ENCODE data around the gene PLXNA2. TPM values are rescaled to one million over a fixed set of nuclear protein-coding genes. Genes with fewer than 3 reads are reported as not detected.

PLXNA2 gene
- total RNA-seq, 2 experiments from 2014 or later, result 0.04 TPM; not detected in 1

GRCh38 chr1:208219098-208219658 is 25.0 kb downstream of the PLXNA2 start:
- Mint-ChIP-seq H3K4me3 (no peak overlapping the region), H3K27ac (no peak overlapping the region), H3K9me3 (ENCODE audit: low read depth) (no peaks in the 10 kb centered on the region), H3K27me3 (peaks cover 7% of the 10 kb centered on the region), H3K36me3 (ENCODE audit: low read depth) (no peaks in the 10 kb centered on the region), H3K4me1 (no peaks in the 10 kb centered on the region)
- CTCF ChIA-PET, result interaction anchor here (0.7 kb wide), 2 partner anchors 15 to 87 kb away, joined by 3 read pairs; no protein-coding TSS in a partner anchor
- POLR2A ChIA-PET, result no interaction called here
- no peak for DNase-seq
- no peak for ATAC-seq
- intact Hi-C loops (cut with DNase I, micrococcal nuclease), result no loop called here

- H3K27me3 Mint-ChIP-seq, result peaks cover 7% of the 10 kb centered on the region
- no peaks in the 10 kb centered on the region for H3K36me3 Mint-ChIP-seq (ENCODE audit: low read depth)
- ATAC-seq (no peak), DNase-seq (no peak)
- H3K4me1 Mint-ChIP-seq, result no peaks in the 10 kb centered on the region
- POLR2A ChIA-PET, result no interaction called here
- CTCF ChIA-PET, result interaction anchor here (0.7 to 1.2 kb wide), 2 partner anchors 27 to 86 kb away, joined by 3 to 4 read pairs; no protein-coding TSS in a partner anchor
- no peak overlapping the region for H3K4me3 Mint-ChIP-seq
- no peaks in the 10 kb centered on the region for H3K9me3 Mint-ChIP-seq (ENCODE audit: low read depth)
- no peak overlapping the region for H3K27ac Mint-ChIP-seq
- intact Hi-C loops (cut with DNase I, micrococcal nuclease), result no loop called here
These were observed 25.7 kb downstream of the PLXNA2 start for GRCh38 chr1:208218237-208219097.

- ATAC-seq, result no peak
- Mint-ChIP-seq H3K36me3 (ENCODE audit: low read depth) (no peaks in the 10 kb centered on the region), H3K4me1 (no peaks in the 10 kb centered on the region), H3K4me3 (no peak overlapping the region), H3K9me3 (ENCODE audit: low read depth) (no peaks in the 10 kb centered on the region), H3K27ac (no peak overlapping the region), H3K27me3 (peaks cover 7% of the 10 kb centered on the region)
- ChIA-PET CTCF (interaction anchor here (1.1 to 1.2 kb wide), 2 partner anchors 28 to 256 kb away, joined by 3 to 4 read pairs; no protein-coding TSS in a partner anchor), POLR2A (interaction anchor here (1.3 kb wide), 1 partner anchor 10 kb away, joined by 5 read pairs; no protein-coding TSS in a partner anchor)
- DNase-seq, result no peak
- intact Hi-C loops (cut with DNase I, micrococcal nuclease), result no loop called here
These were observed 26.4 kb downstream of the PLXNA2 start for GRCh38 chr1:208217781-208218180.

GRCh38 chr1:208216806-208217205 is 27.4 kb downstream of the PLXNA2 start:
- no peak overlapping the region for H3K27ac Mint-ChIP-seq
- no peak for ATAC-seq

GRCh38 chr1:208216062-208216461 is 28.1 kb downstream of the PLXNA2 start:
- H3K4me3 Mint-ChIP-seq, result no peak overlapping the region
- ATAC-seq, result no peak
- no peaks in the 10 kb centered on the region for H3K4me1 Mint-ChIP-seq
- no peaks in the 10 kb centered on the region for H3K9me3 Mint-ChIP-seq (ENCODE audit: low read depth)
- ChIA-PET POLR2A (no interaction called here), CTCF (interaction anchor here (0.6 kb wide), 1 partner anchor 11 kb away, joined by 3 read pairs; no protein-coding TSS in a partner anchor)
- no peak overlapping the region for H3K27ac Mint-ChIP-seq
- H3K27me3 Mint-ChIP-seq, result peaks cover 7% of the 10 kb centered on the region
- no peak for DNase-seq
- no peaks in the 10 kb centered on the region for H3K36me3 Mint-ChIP-seq (ENCODE audit: low read depth)
- intact Hi-C loops (cut with DNase I, micrococcal nuclease), result no loop called here

More at GRCh38 chr1:208216806-208217205, 27.4 kb downstream of the PLXNA2 start:
- no peaks in the 10 kb centered on the region for H3K9me3 Mint-ChIP-seq (ENCODE audit: low read depth)
- no peaks in the 10 kb centered on the region for H3K36me3 Mint-ChIP-seq (ENCODE audit: low read depth)
- no peak overlapping the region for H3K4me3 Mint-ChIP-seq
- no peaks in the 10 kb centered on the region for H3K4me1 Mint-ChIP-seq
- DNase-seq, result no peak
- H3K27me3 Mint-ChIP-seq, result peaks cover 4% of the 10 kb centered on the region
- POLR2A ChIA-PET, result interaction anchor here (1.3 kb wide), 1 partner anchor 11 kb away, joined by 5 read pairs; no protein-coding TSS in a partner anchor
- CTCF ChIA-PET, result interaction anchor here (0.6 to 1.1 kb wide), 2 partner anchors 11 to 255 kb away, joined by 3 read pairs; no protein-coding TSS in a partner anchor
- intact Hi-C loops (cut with DNase I, micrococcal nuclease), result no loop called here

- Mint-ChIP-seq H3K4me1 (no peaks in the 10 kb centered on the region), H3K27me3 (peaks cover 6% of the 10 kb centered on the region), H3K9me3 (ENCODE audit: low read depth) (no peaks in the 10 kb centered on the region), H3K36me3 (ENCODE audit: low read depth) (no peaks in the 10 kb centered on the region), H3K4me3 (no peak overlapping the region), H3K27ac (no peak overlapping the region)
- intact Hi-C loops (cut with DNase I, micrococcal nuclease), result no loop called here
- ChIA-PET POLR2A (no interaction called here), CTCF (no interaction called here)
- DNase-seq, result no peak
- ATAC-seq, result no peak
These were observed 28.8 kb downstream of the PLXNA2 start for GRCh38 chr1:208215393-208215792.

GRCh38 chr1:208213786-208214185 is 30.4 kb downstream of the PLXNA2 start:
- ChIA-PET CTCF (interaction anchor here (1.0 to 1.6 kb wide), 2 partner anchors 31 to 218 kb away, joined by 3 to 5 read pairs; no protein-coding TSS in a partner anchor), POLR2A (no interaction called here)
- DNase-seq (no peak), ATAC-seq (no peak)
- Mint-ChIP-seq H3K4me1 (no peaks in the 10 kb centered on the region), H3K4me3 (no peak overlapping the region), H3K27ac (no peak overlapping the region), H3K36me3 (ENCODE audit: low read depth) (no peaks in the 10 kb centered on the region), H3K27me3 (peaks cover 6% of the 10 kb centered on the region), H3K9me3 (ENCODE audit: low read depth) (no peaks in the 10 kb centered on the region)
- intact Hi-C loops (cut with DNase I, micrococcal nuclease), result no loop called here

- Mint-ChIP-seq H3K36me3 (ENCODE audit: low read depth) (no peaks in the 10 kb centered on the region), H3K4me3 (no peak overlapping the region), H3K4me1 (no peaks in the 10 kb centered on the region), H3K27me3 (peaks cover 6% of the 10 kb centered on the region), H3K27ac (no peak overlapping the region), H3K9me3 (ENCODE audit: low read depth) (no peaks in the 10 kb centered on the region)
- DNase-seq (no peak), ATAC-seq (no peak)
- POLR2A ChIA-PET, result no interaction called here
- intact Hi-C loops (cut with DNase I, micrococcal nuclease), result no loop called here
- CTCF ChIA-PET, result interaction anchor here (0.7 to 1.6 kb wide), 3 partner anchors 13 to 217 kb away, joined by 3 to 5 read pairs (median 3); no protein-coding TSS in a partner anchor
These were observed 31.3 kb downstream of the PLXNA2 start for GRCh38 chr1:208212893-208213292.

GRCh38 chr1:208211921-208212843 is 32.0 kb downstream of the PLXNA2 start:
- no peak overlapping the region for H3K4me3 Mint-ChIP-seq
- CTCF ChIA-PET, result interaction anchor here (0.6 to 1.6 kb wide), 2 partner anchors 33 to 79 kb away, joined by 3 to 5 read pairs; no protein-coding TSS in a partner anchor
- POLR2A ChIA-PET, result no interaction called here

GRCh38 chr1:208209896-208210589 is 34.1 kb downstream of the PLXNA2 start:
- ChIA-PET POLR2A (no interaction called here), CTCF (interaction anchor here (1.1 to 1.3 kb wide), 2 partner anchors 145 to 197 kb away, joined by 3 to 4 read pairs; no protein-coding TSS in a partner anchor)
- Mint-ChIP-seq H3K27ac (no peak overlapping the region), H3K4me3 (no peak overlapping the region), H3K36me3 (ENCODE audit: low read depth) (no peaks in the 10 kb centered on the region), H3K9me3 (ENCODE audit: low read depth) (no peaks in the 10 kb centered on the region), H3K27me3 (peaks cover 3% of the 10 kb centered on the region), H3K4me1 (no peaks in the 10 kb centered on the region)
- no peak for DNase-seq
- intact Hi-C loops (cut with DNase I, micrococcal nuclease), result no loop called here
- no peak for ATAC-seq

More at GRCh38 chr1:208211921-208212843, 32.0 kb downstream of the PLXNA2 start:
- ATAC-seq (no peak), DNase-seq (no peak)
- no peaks in the 10 kb centered on the region for H3K36me3 Mint-ChIP-seq (ENCODE audit: low read depth)
- H3K27ac Mint-ChIP-seq, result no peak overlapping the region
- no peaks in the 10 kb centered on the region for H3K4me1 Mint-ChIP-seq
- H3K9me3 Mint-ChIP-seq (ENCODE audit: low read depth), result no peaks in the 10 kb centered on the region
- intact Hi-C loops (cut with DNase I, micrococcal nuclease), result no loop called here
- H3K27me3 Mint-ChIP-seq, result peaks cover 6% of the 10 kb centered on the region
